Epithelial cell of proximal tubule (primary cell): ENCODE data around the gene TEAD1. TPM values are rescaled to one million over a fixed set of nuclear protein-coding genes. Genes with fewer than 3 reads are reported as not detected.

Experiments used
- DNase-seq: peaks from one replicate; pipeline ENCODE4 v3.0.0-alpha.2; 2011; ENCODE audit warnings: low read depth
- H3K4me3 ChIP-seq: 2 replicates; pipeline ENCODE4 v1.5.1; 2011; ENCODE audit warnings: low read depth, mild to moderate bottlenecking, low read length
- CTCF ChIP-seq: conservative IDR thresholded peaks from 2 replicates; pipeline ENCODE4 v1.5.1; 2012; ENCODE audit warnings: low read depth, mild to moderate bottlenecking, low read length
- total RNA-seq: library from RNA; depleted of rRNA; stranded (reverse); fragments of >200 nt; gene quantifications from 2 replicates; pipeline ENCODE4 v1.2.3, GENCODE V29; 2015

The TEAD1 gene
- total RNA-seq, 1 donor from 2014 or later: 61.9 TPM

GRCh38 chr11:12715131-12715530 is 40.9 kb downstream of the TEAD1 start:
- no peak for TF ChIP-seq CTCF
- H3K4me3 ChIP-seq: no peak overlapping the region
- no peak for DNase-seq

GRCh38 chr11:12715941-12716340 is 41.7 kb downstream of the TEAD1 start:
- no peak overlapping the region for H3K4me3 ChIP-seq
- DNase-seq: no peak
- TF ChIP-seq CTCF: no peak

- TF ChIP-seq CTCF: no peak
- no peak overlapping the region for H3K4me3 ChIP-seq
- no peak for DNase-seq
Observed at GRCh38 chr11:12716816-12717215, 42.6 kb downstream of the TEAD1 start.

GRCh38 chr11:12717851-12718291 is 43.6 kb downstream of the TEAD1 start:
- TF ChIP-seq CTCF: no peak
- DNase-seq: no peak

GRCh38 chr11:12719221-12719620 is 45.0 kb downstream of the TEAD1 start:
- no peak for DNase-seq
- H3K4me3 ChIP-seq: no peak overlapping the region
- TF ChIP-seq CTCF: no peak

More at GRCh38 chr11:12717851-12718291, 43.6 kb downstream of the TEAD1 start:
- H3K4me3 ChIP-seq: no peak overlapping the region

- no peak for DNase-seq
- no peak overlapping the region for H3K4me3 ChIP-seq
Observed at GRCh38 chr11:12721816-12722604, 47.8 kb downstream of the TEAD1 start.

More at GRCh38 chr11:12721816-12722604, 47.8 kb downstream of the TEAD1 start:
- TF ChIP-seq CTCF: no peak
